ENCODE data around the gene VPS13A.
"Not testable (repeated sequence)": the region's sequence is repeated elsewhere in the genome, so short reads cannot be mapped to it uniquely, and the experiment has no call there.

VPS13A gene

GRCh38 chr9:77424993-77425392, 247.7 kb downstream of the VPS13A start:
- DNase-seq (ENCODE audit: low read depth), result no peak

GRCh38 chr9:77426712-77427111, 249.4 kb downstream of the VPS13A start:
- no peak for DNase-seq (ENCODE audit: low read depth)

GRCh38 chr9:77427256-77427927, 250.1 kb downstream of the VPS13A start:
- DNase-seq (ENCODE audit: low read depth), result no peak

GRCh38 chr9:77429928-77430327, 252.6 kb downstream of the VPS13A start:
- DNase-seq (ENCODE audit: low read depth), result no peak

GRCh38 chr9:77432053-77432452, 254.7 kb downstream of the VPS13A start:
- no peak for DNase-seq (ENCODE audit: low read depth)

- no peak for DNase-seq (ENCODE audit: low read depth)
Measured at GRCh38 chr9:77433675-77434445, 256.5 kb downstream of the VPS13A start.

- no peak for DNase-seq (ENCODE audit: low read depth)
Measured at GRCh38 chr9:77435277-77435676, 257.9 kb downstream of the VPS13A start.

GRCh38 chr9:77435688-77436087, 258.4 kb downstream of the VPS13A start:
- no peak for DNase-seq (ENCODE audit: low read depth)

- no peak for DNase-seq (ENCODE audit: low read depth)
Measured at GRCh38 chr9:77438653-77439052, 261.3 kb downstream of the VPS13A start.

GRCh38 chr9:77440057-77440456, 262.7 kb downstream of the VPS13A start:
- DNase-seq (ENCODE audit: low read depth), result no peak

GRCh38 chr9:77441124-77441523, 263.8 kb downstream of the VPS13A start:
- DNase-seq (ENCODE audit: low read depth), result not testable (repeated sequence)

GRCh38 chr9:77442436-77442835, 265.1 kb downstream of the VPS13A start:
- no peak for DNase-seq (ENCODE audit: low read depth)

- no peak for DNase-seq (ENCODE audit: low read depth)
Measured at GRCh38 chr9:77447646-77448045, 270.3 kb downstream of the VPS13A start.

- no peak for DNase-seq (ENCODE audit: low read depth)
Measured at GRCh38 chr9:77449240-77450084, 272.1 kb downstream of the VPS13A start.

- no peak for DNase-seq (ENCODE audit: low read depth)
Measured at GRCh38 chr9:77450085-77450475, 272.7 kb downstream of the VPS13A start.

GRCh38 chr9:77451507-77451906, 274.2 kb downstream of the VPS13A start:
- DNase-seq (ENCODE audit: low read depth), result no peak

- DNase-seq (ENCODE audit: low read depth), result no peak
Measured at GRCh38 chr9:77453825-77454647, 276.7 kb downstream of the VPS13A start.

- no peak for DNase-seq (ENCODE audit: low read depth)
Measured at GRCh38 chr9:77454663-77455062, 277.3 kb downstream of the VPS13A start.

- peak; percentile 12 for DNase-seq (ENCODE audit: low read depth)
Measured at GRCh38 chr9:77455312-77455927, 278.1 kb downstream of the VPS13A start.

GRCh38 chr9:77456829-77457437, 279.6 kb downstream of the VPS13A start:
- peak; percentile 72 for DNase-seq (ENCODE audit: low read depth)

All from stimulated activated CD8-positive, alpha-beta memory T cell treated with anti-CD3 and anti-CD28 coated beads, Interleukin-4, amount 100 ng/mL, for 24 hours (primary cell).